Measurements from ENCODE around the gene GLYAT.
"Not testable (repeated sequence)": the region's sequence is repeated elsewhere in the genome, so short reads cannot be mapped to it uniquely, and the experiment has no call there.

Gene GLYAT

DNA sequence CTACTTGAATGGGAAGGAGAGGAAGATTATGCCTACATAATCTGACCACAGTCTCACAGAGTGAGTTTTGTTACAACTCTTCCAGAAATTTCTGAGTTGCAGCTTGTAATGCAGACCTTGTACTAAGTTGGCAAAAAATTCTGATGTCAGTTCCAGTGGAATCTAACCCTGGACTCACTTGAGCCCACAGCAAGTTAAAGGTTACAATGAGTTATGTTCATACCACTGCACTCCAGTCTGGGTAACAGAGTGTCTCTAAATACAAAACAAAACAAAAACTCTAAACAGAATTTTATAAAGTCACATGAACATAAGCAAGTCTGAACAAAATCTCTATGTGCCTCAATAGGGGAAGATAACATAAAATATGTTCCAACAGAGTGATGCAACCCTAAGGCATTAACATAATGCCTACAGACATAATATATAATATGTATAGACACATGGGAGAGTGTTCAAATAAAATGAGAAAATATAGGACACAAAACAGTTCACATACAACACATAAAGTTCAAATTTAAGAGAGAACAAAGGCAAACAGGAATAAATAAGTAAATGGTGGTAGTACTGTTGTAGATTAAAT, 1.1 kb downstream of the GLYAT start:
- no peak overlapping the region for H3K27ac ChIP-seq
- TF ChIP-seq ZFX (IDR thresholded peaks at IDR 0.05; ENCODE audit: borderline replicate concordance): no peak
- no peak for TF ChIP-seq CTCF (IDR thresholded peaks at IDR 0.05)

DNA sequence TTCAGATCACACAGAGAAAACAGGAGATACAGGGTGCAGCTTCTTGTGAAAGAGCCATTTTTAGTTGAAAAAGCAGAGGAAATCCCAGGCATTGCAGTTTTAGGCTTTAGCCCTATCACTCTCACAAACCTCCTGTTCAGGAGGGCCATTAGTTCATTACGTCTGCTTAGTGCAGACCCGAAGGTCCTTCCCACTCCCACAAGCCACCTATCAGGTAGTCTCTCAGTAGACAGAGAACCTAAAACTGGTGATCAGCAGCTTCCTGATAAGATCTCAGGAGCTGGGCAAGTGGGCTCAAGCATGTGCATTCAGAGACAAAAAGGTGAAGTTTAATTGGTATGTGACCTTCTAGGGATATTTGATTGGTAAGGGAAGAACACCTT, 4.3 kb downstream of the GLYAT start:
- H3K27ac ChIP-seq: no peak overlapping the region
- TF ChIP-seq ZFX (IDR thresholded peaks at IDR 0.05; ENCODE audit: borderline replicate concordance) (no peak), CTCF (IDR thresholded peaks at IDR 0.05) (no peak)

- TF ChIP-seq CTCF (IDR thresholded peaks at IDR 0.05) (no peak), ZFX (IDR thresholded peaks at IDR 0.05; ENCODE audit: borderline replicate concordance) (no peak)
- H3K27ac ChIP-seq: no peak overlapping the region
Measured at GRCh38 chr11:58726737-58727414, 4.9 kb downstream of the GLYAT start.

- TF ChIP-seq ZFX (IDR thresholded peaks at IDR 0.05; ENCODE audit: borderline replicate concordance) (no peak), CTCF (IDR thresholded peaks at IDR 0.05) (no peak)
- H3K27ac ChIP-seq: no peak overlapping the region
Measured at GRCh38 chr11:58719406-58720117, 12.2 kb downstream of the GLYAT start.

DNA sequence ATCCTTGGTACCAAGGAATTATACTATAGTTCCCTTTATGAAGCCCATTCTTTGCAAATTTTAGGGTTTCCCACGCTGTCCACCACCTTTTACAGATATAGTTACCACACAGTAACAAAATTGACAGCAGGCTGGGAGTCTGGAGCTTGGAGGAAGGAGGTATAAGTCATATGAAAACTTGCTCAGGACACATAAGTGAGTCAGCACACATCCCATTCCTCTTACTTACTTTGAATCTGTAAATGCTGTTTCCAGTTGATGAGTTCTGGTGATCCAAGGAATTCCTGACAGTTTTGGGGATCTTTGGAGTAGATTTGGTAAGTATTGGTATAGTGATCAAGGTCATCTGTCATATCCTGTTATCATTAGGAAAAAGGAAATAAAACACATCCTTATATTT, 19.2 kb downstream of the GLYAT start:
- H3K27ac ChIP-seq: no peak overlapping the region
- TF ChIP-seq CTCF (IDR thresholded peaks at IDR 0.05): no peak
- no peak for TF ChIP-seq ZFX (IDR thresholded peaks at IDR 0.05; ENCODE audit: borderline replicate concordance)

DNA sequence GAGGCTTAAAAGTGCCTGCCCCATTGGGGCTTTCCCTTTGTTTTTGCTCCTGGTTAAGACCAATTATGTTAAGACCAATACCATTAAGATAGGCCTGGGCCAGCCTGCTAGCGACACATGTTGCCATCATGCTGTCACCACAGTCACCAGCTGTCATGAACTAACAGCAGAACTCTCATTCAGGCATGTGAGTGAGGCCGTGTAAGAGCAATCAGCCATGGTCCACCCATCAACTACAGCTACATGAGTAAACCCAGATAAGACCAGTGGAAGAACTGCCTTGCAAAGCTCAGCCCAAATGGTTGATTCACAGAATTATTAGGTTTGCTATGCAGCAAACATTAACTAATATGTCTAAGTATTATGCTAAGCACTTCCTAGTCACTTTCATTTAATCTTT, 19.9 kb downstream of the GLYAT start:
- H3K27ac ChIP-seq: no peak overlapping the region
- no peak for TF ChIP-seq CTCF (IDR thresholded peaks at IDR 0.05)

DNA sequence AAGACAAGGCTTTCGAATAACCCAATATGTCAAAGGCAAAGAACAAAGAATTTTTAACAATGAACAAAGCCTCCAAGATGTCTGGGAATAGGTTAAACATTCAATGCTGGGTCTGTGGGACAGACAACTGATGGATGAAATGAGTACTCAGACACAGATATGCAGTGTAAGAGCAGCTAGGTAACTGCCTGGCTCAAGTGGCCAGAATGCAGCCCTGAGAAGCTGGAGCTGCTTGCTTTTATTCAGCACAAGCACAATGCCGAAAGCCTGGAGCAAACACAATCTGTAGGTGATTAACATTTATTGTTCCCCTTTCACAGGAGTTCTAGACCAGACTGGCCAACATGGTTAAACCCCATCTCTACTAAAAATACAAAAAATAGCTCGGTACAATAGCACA, 24.0 kb downstream of the GLYAT start:
- TF ChIP-seq CTCF (IDR thresholded peaks at IDR 0.05) (no peak), ZFX (IDR thresholded peaks at IDR 0.05; ENCODE audit: borderline replicate concordance) (no peak)

DNA sequence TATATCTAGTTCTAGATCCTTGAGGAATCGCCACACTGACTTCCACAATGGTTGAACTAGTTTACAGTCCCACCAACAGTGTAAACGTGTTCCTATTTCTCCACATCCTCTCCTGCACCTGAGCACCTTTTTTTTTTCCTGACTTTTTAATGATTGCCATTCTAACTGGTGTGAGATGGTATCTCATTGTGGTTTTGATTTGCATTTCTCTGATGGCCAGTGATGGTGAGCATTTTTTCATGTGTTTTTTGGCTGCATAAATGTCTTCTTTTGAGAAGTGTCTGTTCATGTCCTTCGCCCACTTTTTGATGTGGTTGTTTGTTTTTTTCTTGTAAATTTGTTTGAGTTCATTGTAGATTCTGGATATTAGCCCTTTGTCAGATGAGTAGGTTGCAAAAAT, 34.9 kb downstream of the GLYAT start:
- H3K27ac ChIP-seq: not testable (repeated sequence)

More for the DNA sequence above, 24.0 kb downstream of the GLYAT start:
- no peak overlapping the region for H3K27ac ChIP-seq
